SJCRH30 (cell line): ENCODE results near the gene LIMS4. TPM values are rescaled to one million over a fixed set of nuclear protein-coding genes. Genes with fewer than 3 reads are reported as not detected.
"Not testable (repeated sequence)": the region's sequence is repeated elsewhere in the genome, so short reads cannot be mapped to it uniquely, and the experiment has no call there.

Source experiments
- DNase-seq, 2 experiments: peaks; one replicate each; pipeline ENCODE4 v3.0.0-alpha.2; 2015 to 2020
- H3K27ac ChIP-seq: fragments of 250-450 bp; sonication (Bioruptor Pico); 2 replicates; pipeline ENCODE4 v1.5.1; 2020; ENCODE audit warnings: mild to moderate bottlenecking, moderate library complexity
- H3K27me3 ChIP-seq: fragments of 250-450 bp; sonication (Bioruptor Pico); 2 replicates; pipeline ENCODE4 v1.5.1; 2020; ENCODE audit warnings: mild to moderate bottlenecking, moderate library complexity
- H3K36me3 ChIP-seq: fragments of 250-450 bp; sonication (Bioruptor Pico); 2 replicates; pipeline ENCODE4 v1.5.1; 2020; ENCODE audit warnings: mild to moderate bottlenecking, moderate library complexity
- H3K4me1 ChIP-seq: fragments of 250-450 bp; sonication (Bioruptor Pico); 2 replicates; pipeline ENCODE4 v1.5.1; 2020; ENCODE audit warnings: mild to moderate bottlenecking, moderate library complexity
- H3K4me3 ChIP-seq: fragments of 250-450 bp; sonication (Bioruptor Pico); 2 replicates; pipeline ENCODE4 v1.5.1; 2020; ENCODE audit warnings: mild to moderate bottlenecking, moderate library complexity
- H3K9me3 ChIP-seq: fragments of 250-450 bp; sonication (Bioruptor Pico); replicated peaks from 2 replicates; pipeline ENCODE4 v1.5.1; 2020; ENCODE audit warnings: mild to moderate bottlenecking, moderate library complexity
- total RNA-seq: library from RNA; depleted of rRNA; stranded (reverse); fragments of >200 nt; shearing (Covaris generic); gene quantifications from 2 replicates; pipeline ENCODE4 v1.2.3, GENCODE V29; 2014; rRNA removed

The LIMS4 gene
- total RNA-seq, 1 experiment from 2014 or later: 2.0 TPM

GRCh38 chr2:110422852-110423573 lies 49.6 kb downstream of the LIMS4 start:
- not testable (repeated sequence) for H3K9me3 ChIP-seq, H3K36me3 ChIP-seq, DNase-seq, H3K4me3 ChIP-seq, H3K4me1 ChIP-seq, H3K27ac ChIP-seq, H3K27me3 ChIP-seq

- not testable (repeated sequence) for H3K9me3 ChIP-seq, H3K27me3 ChIP-seq, H3K4me1 ChIP-seq, H3K27ac ChIP-seq, H3K36me3 ChIP-seq, H3K4me3 ChIP-seq, DNase-seq
These were observed 51.8 kb downstream of the LIMS4 start for GRCh38 chr2:110420641-110421354.

GRCh38 chr2:110407142-110407541 lies 65.5 kb downstream of the LIMS4 start:
- not testable (repeated sequence) for H3K27me3 ChIP-seq, H3K9me3 ChIP-seq, H3K27ac ChIP-seq, H3K4me1 ChIP-seq, DNase-seq, H3K36me3 ChIP-seq, H3K4me3 ChIP-seq

- H3K4me3 ChIP-seq, H3K27me3 ChIP-seq, H3K36me3 ChIP-seq, DNase-seq, H3K27ac ChIP-seq, H3K4me1 ChIP-seq, H3K9me3 ChIP-seq: not testable (repeated sequence)
These were observed 67.6 kb downstream of the LIMS4 start for GRCh38 chr2:110404988-110405387.

GRCh38 chr2:110404246-110404645 lies 68.4 kb downstream of the LIMS4 start:
- H3K4me1 ChIP-seq, H3K4me3 ChIP-seq, H3K36me3 ChIP-seq, DNase-seq, H3K9me3 ChIP-seq, H3K27me3 ChIP-seq, H3K27ac ChIP-seq: not testable (repeated sequence)

GRCh38 chr2:110401001-110401618 lies 71.5 kb downstream of the LIMS4 start:
- H3K4me3 ChIP-seq, H3K27me3 ChIP-seq, H3K36me3 ChIP-seq, H3K9me3 ChIP-seq, H3K4me1 ChIP-seq, DNase-seq, H3K27ac ChIP-seq: not testable (repeated sequence)

GRCh38 chr2:110399378-110399777 lies 73.2 kb downstream of the LIMS4 start:
- H3K9me3 ChIP-seq, H3K27me3 ChIP-seq, H3K4me1 ChIP-seq, H3K4me3 ChIP-seq, H3K27ac ChIP-seq, DNase-seq, H3K36me3 ChIP-seq: not testable (repeated sequence)

GRCh38 chr2:110395990-110396389 lies 76.6 kb downstream of the LIMS4 start:
- not testable (repeated sequence) for H3K27ac ChIP-seq, H3K4me3 ChIP-seq, H3K27me3 ChIP-seq, H3K9me3 ChIP-seq, H3K4me1 ChIP-seq, DNase-seq, H3K36me3 ChIP-seq

Other genes starting within 250 kb of the LIMS4 start
- 32.2 and 34.6 TPM in 2 replicates for gene RGPD6, start 104.4 kb upstream of the LIMS4 start, total RNA-seq
- 107 and 118 TPM in 2 replicates for gene BUB1, start 205.2 kb upstream of the LIMS4 start, total RNA-seq